GM18909 (cell line): ENCODE data around the gene GRIFIN.

ENCODE experiments used
- ATAC-seq: cut with Tn5 transposase; IDR thresholded peaks from one replicate; pipeline ENCODE4 v1.9.1; 2021; ENCODE audit warnings: mild to moderate bottlenecking; ENCODE audit not compliant: unreplicated experiment, poor library complexity

GRIFIN gene

GRCh38 chr7:2437537-2438148, 38.6 kb downstream of the GRIFIN start:
- ATAC-seq = no peak

GRCh38 chr7:2437136-2437535, 39.1 kb downstream of the GRIFIN start:
- no peak for ATAC-seq

DNA sequence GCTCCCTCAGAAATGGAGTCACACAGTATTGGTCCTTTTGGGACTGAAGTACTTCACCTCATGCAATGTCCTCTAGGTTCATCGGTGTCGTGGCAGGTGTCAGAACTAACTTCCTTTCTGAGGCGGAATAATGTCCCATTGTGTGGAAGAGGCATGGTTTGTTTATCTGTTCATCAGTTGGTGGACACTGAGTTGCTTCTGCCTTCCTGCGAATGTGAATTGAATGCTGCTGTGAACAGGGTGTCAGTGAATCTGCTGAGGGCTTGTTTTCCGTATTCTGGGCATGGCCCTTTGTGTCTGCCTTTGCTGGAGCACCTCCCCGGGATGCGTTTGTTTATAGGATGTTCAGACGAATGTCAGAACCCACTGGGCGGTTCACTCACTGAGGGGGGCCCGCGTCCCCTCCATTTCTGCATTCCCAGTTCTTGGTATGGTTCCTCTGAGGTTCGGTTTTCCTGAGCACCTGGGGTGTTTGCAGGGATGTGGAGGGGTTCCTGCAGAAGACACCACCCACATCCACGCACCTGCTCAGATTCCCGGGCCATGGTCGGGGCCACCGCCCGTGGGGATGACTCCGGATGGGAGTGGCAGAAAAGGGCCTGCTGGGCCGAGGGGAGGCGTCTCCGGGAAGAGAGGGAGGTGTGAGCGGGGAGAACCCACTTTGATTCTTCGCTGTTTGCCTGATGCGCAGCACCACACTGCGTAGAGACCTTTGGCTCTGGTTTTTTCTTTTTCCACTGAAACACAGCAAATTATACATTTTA, 39.7 kb downstream of the GRIFIN start:
- no peak for ATAC-seq

- no peak for ATAC-seq
Observed at GRCh38 chr7:2435146-2435545, 41.1 kb downstream of the GRIFIN start.

DNA sequence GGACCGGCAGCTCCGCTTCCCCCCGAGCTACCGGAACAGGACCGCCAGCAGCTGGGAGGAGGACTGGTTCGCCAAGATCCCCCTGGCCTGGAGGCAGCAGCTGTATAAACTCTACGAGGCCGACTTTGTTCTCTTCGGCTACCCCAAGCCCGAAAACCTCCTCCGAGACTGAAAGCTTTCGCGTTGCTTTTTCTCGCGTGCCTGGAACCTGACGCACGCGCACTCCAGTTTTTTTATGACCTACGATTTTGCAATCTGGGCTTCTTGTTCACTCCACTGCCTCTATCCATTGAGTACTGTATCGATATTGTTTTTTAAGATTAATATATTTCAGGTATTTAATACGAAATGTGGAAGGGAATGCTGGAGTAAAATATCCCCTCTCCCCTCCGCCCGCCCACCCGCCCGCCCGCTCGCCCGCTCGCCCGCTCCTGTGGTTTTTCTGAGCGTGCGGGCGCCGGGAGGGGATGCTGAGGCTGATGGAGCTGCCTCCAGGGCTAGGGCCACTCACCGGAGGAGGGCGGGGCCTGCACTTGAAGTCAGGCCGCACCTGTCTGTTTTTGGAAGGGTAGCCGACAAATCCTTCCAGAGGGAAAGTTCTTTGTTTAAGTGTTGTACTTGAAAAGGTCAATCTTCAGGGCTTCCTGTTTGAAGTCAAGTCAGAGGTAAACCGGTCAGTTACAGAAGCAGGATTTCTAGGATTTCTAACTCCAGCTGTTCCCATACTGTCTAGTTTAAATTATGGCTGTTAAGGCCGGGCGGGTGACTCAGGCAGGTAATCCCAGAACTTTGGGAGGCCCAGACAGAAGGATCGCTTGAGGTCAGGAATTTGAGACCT, 42.3 kb downstream of the GRIFIN start:
- no peak for ATAC-seq

DNA sequence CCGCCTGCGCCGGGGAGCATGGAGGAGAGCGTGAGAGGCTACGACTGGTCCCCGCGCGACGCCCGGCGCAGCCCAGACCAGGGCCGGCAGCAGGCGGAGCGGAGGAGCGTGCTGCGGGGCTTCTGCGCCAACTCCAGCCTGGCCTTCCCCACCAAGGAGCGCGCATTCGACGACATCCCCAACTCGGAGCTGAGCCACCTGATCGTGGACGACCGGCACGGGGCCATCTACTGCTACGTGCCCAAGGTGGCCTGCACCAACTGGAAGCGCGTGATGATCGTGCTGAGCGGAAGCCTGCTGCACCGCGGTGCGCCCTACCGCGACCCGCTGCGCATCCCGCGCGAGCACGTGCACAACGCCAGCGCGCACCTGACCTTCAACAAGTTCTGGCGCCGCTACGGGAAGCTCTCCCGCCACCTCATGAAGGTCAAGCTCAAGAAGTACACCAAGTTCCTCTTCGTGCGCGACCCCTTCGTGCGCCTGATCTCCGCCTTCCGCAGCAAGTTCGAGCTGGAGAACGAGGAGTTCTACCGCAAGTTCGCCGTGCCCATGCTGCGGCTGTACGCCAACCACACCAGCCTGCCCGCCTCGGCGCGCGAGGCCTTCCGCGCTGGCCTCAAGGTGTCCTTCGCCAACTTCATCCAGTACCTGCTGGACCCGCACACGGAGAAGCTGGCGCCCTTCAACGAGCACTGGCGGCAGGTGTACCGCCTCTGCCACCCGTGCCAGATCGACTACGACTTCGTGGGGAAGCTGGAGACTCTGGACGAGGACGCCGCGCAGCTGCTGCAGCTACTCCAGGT, 43.1 kb downstream of the GRIFIN start:
- no peak for ATAC-seq

- ATAC-seq = no peak
Observed at GRCh38 chr7:2431260-2431867, 44.8 kb downstream of the GRIFIN start.

DNA sequence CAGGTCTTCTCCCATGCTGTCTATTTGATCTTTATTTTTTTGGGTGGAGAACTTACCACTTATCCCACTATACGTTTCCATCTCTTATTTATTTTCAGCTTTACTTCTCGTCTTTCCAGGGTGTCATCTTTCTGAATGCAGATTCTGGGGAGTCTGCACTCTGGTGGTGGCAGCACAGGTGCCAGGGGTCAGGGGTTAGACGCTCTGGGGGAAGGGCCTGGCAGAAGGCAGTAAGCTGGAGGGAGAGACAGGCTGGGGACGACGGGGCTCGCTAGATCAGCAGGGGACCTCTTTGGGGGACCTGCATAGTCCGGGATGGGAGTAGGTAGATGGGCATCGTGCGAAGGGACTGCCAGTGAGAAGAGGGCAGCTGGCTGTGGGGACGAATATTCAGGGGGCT, 50.4 kb downstream of the GRIFIN start:
- ATAC-seq = no peak
